ENCODE results near the gene DYNC2H1. TPM values are rescaled to one million over a fixed set of nuclear protein-coding genes. Genes with fewer than 3 reads are reported as not detected.

DYNC2H1 gene
- total RNA-seq, 1 experiment from 2014 or later, result 28.9 TPM

GRCh38 chr11:103067118-103067517 lies 42.1 kb upstream of the DYNC2H1 start:
- Histone ChIP-seq H3K9ac (ENCODE audit: low read length) (no peak overlapping the region), H3K36me3 (ENCODE audit: low read depth, low read length) (peaks cover 39% of the 10 kb centered on the region), H3K9me2 (replicated peaks; ENCODE audit: low read length) (no peaks in the 10 kb centered on the region), H3K4me2 (ENCODE audit: low read length) (no peak overlapping the region), H3K4me1 (ENCODE audit: insufficient read depth, low read length) (no peaks in the 10 kb centered on the region), H3K79me2 (ENCODE audit: low read length) (peaks cover 45% of the 10 kb centered on the region), H3K27me3 (ENCODE audit: low read length) (no peaks in the 10 kb centered on the region), H3F3A (ENCODE audit: low read length, unreplicated experiment) (no peaks in the 10 kb centered on the region), H4K20me1 (ENCODE audit: low read length) (0 out of 2 replicates have a peak, but pooled peaks cover 14% of the 10 kb centered on the region), H3K4me3 (ENCODE audit: low read length) (no peak overlapping the region), H3K9me3 (ENCODE audit: low read length) (no peaks in the 10 kb centered on the region), H3K27ac (ENCODE audit: low read length) (no peak overlapping the region), H2AFZ (ENCODE audit: low read length) (no peak overlapping the region)
- TF ChIP-seq CTCF (conservative IDR thresholded peaks at IDR 0.05; ENCODE audit: low read depth, low read length) (no peak), EZH2 (IDR thresholded peaks at IDR 0.05; ENCODE audit: low read length, unreplicated experiment) (no peak), EZH2phosphoT487 (IDR thresholded peaks at IDR 0.05; ENCODE audit: borderline replicate concordance, low read length) (no peak)
- ChIA-PET POLR2A (ENCODE audit: unreplicated experiment) (no interaction called here), CTCF (interaction anchor here (0.7 kb wide), 1 partner anchor 334 kb away, joined by 4 read pairs; no protein-coding TSS in a partner anchor)
- no peak for DNase-seq
- no peak for ATAC-seq
- BruUV-seq (replicated peaks), result no TSS peak
- intact Hi-C loops (cut with micrococcal nuclease), result no loop called here

- TF ChIP-seq CTCF (conservative IDR thresholded peaks at IDR 0.05; ENCODE audit: low read depth, low read length) (no peak), EZH2 (IDR thresholded peaks at IDR 0.05; ENCODE audit: low read length, unreplicated experiment) (no peak), EZH2phosphoT487 (IDR thresholded peaks at IDR 0.05; ENCODE audit: borderline replicate concordance, low read length) (no peak)
- H3K79me2 ChIP-seq (ENCODE audit: low read length), result peaks cover 59% of the 10 kb centered on the region
- peaks cover 23% of the 10 kb centered on the region; the same call in 1 of the 2 replicates for H3K36me3 ChIP-seq (ENCODE audit: low read depth, low read length)
- H3K4me3 ChIP-seq (ENCODE audit: low read length), result no peak overlapping the region
- H2AFZ ChIP-seq (ENCODE audit: low read length), result no peak overlapping the region
- no peak for ATAC-seq
- no peak overlapping the region for H3K4me2 ChIP-seq (ENCODE audit: low read length)
- no peaks in the 10 kb centered on the region for H3F3A ChIP-seq (ENCODE audit: low read length, unreplicated experiment)
- H3K9me2 ChIP-seq (replicated peaks; ENCODE audit: low read length), result no peaks in the 10 kb centered on the region
- DNase-seq, result no peak
- no peaks in the 10 kb centered on the region for H3K27me3 ChIP-seq (ENCODE audit: low read length)
- no peaks in the 10 kb centered on the region for H3K9me3 ChIP-seq (ENCODE audit: low read length)
- no peak overlapping the region for H3K27ac ChIP-seq (ENCODE audit: low read length)
- no peak overlapping the region for H3K9ac ChIP-seq (ENCODE audit: low read length)
- BruUV-seq (replicated peaks), result no TSS peak
- ChIA-PET CTCF (interaction anchor here (0.7 kb wide), 1 partner anchor 154 kb away, joined by 3 read pairs; no protein-coding TSS in a partner anchor), POLR2A (ENCODE audit: unreplicated experiment) (interaction anchor here (0.6 kb wide), 1 partner anchor 20 kb away, joined by 3 read pairs; no protein-coding TSS in a partner anchor)
- H4K20me1 ChIP-seq (ENCODE audit: low read length), result 0 out of 2 replicates have a peak, but pooled peaks cover 14% of the 10 kb centered on the region
- intact Hi-C loops (cut with micrococcal nuclease), result no loop called here
- no peaks in the 10 kb centered on the region for H3K4me1 ChIP-seq (ENCODE audit: insufficient read depth, low read length)
Measured at GRCh38 chr11:103069367-103069766, 39.9 kb upstream of the DYNC2H1 start.

- Histone ChIP-seq H3K9me3 (ENCODE audit: low read length) (no peaks in the 10 kb centered on the region), H2AFZ (ENCODE audit: low read length) (no peak overlapping the region), H3K27me3 (ENCODE audit: low read length) (no peaks in the 10 kb centered on the region), H3K4me2 (ENCODE audit: low read length) (no peak overlapping the region), H3K9ac (ENCODE audit: low read length) (no peak overlapping the region), H4K20me1 (ENCODE audit: low read length) (0 out of 2 replicates have a peak, but pooled peaks cover 14% of the 10 kb centered on the region), H3F3A (ENCODE audit: low read length, unreplicated experiment) (no peaks in the 10 kb centered on the region), H3K36me3 (ENCODE audit: low read depth, low read length) (peaks cover 20% of the 10 kb centered on the region; the same call in 1 of the 2 replicates), H3K27ac (ENCODE audit: low read length) (no peak overlapping the region), H3K4me1 (ENCODE audit: insufficient read depth, low read length) (no peaks in the 10 kb centered on the region), H3K4me3 (ENCODE audit: low read length) (no peak overlapping the region), H3K9me2 (replicated peaks; ENCODE audit: low read length) (no peaks in the 10 kb centered on the region), H3K79me2 (ENCODE audit: low read length) (peaks cover 59% of the 10 kb centered on the region)
- intact Hi-C loops (cut with micrococcal nuclease), result no loop called here
- POLR2A ChIA-PET (ENCODE audit: unreplicated experiment), result no interaction called here
- TF ChIP-seq EZH2 (IDR thresholded peaks at IDR 0.05; ENCODE audit: low read length, unreplicated experiment) (no peak), EZH2phosphoT487 (IDR thresholded peaks at IDR 0.05; ENCODE audit: borderline replicate concordance, low read length) (no peak), CTCF (conservative IDR thresholded peaks at IDR 0.05; ENCODE audit: low read depth, low read length) (no peak)
- no TSS peak for BruUV-seq (replicated peaks)
- ATAC-seq (no peak), DNase-seq (no peak)
- CTCF ChIA-PET, result no interaction called here
Measured at GRCh38 chr11:103070142-103070541, 39.1 kb upstream of the DYNC2H1 start.

Data from PC-3 (cell line).